GM21786 (cell line): ENCODE results near the gene STAT1.

ENCODE experiments used
- ATAC-seq: cut with Tn5 transposase; IDR thresholded peaks from one replicate; pipeline ENCODE4 v1.9.1; 2021; ENCODE audit not compliant: unreplicated experiment

Gene STAT1

DNA sequence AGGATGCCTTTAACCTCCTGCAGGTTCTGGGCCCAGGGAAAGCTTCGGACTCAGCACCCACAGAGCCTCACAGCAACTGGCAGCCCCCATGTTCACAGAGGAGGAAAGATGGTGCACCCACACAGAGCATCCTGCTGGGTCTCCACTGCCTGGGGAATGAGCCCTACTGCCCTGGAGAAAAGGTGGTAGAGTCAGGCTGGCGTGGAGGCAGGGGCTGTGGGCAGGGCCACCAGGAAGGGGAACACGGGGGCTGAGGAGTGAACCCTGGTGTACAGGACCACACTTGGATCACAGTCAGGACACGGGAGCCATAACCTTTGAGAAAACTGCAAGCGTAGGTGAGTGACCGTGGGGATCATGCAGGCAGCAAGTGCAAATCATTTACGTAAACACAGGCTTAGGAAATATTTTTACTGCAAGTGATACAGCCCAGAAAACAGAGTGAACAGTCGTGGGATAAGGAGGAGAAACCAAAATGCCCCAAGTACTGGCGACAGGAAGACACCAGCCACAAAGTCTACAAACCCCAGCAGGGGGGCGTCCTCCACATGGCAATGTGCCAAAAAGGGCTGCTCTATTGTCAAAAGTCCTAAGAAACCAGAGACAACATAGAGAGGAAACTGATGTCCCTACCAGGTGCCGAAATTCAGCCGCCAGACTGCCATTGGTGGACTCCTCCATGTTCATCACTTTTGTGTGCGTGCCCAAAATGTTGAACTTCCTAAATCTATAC, 27.6 kb downstream of the STAT1 start:
- no peak for ATAC-seq

DNA sequence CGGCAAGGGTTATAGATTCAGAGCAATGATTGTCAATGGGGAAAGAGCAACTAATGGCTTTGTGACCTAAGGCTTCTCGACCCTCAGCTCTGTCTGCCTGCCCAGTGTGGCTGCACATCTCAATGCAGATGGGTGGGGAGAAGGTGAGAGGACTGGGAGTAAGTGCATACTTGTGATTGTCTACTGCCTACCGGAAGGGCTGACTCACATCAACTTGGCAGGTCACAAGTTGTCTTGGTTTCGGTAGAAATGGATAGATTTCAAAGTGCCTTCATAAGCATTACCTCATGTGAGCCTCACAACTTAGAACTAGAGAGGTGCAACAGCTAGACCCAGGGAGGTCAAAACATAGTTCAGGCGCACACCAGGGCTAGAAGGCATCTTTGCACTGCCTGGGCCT, 29.4 kb downstream of the STAT1 start:
- no peak for ATAC-seq

DNA sequence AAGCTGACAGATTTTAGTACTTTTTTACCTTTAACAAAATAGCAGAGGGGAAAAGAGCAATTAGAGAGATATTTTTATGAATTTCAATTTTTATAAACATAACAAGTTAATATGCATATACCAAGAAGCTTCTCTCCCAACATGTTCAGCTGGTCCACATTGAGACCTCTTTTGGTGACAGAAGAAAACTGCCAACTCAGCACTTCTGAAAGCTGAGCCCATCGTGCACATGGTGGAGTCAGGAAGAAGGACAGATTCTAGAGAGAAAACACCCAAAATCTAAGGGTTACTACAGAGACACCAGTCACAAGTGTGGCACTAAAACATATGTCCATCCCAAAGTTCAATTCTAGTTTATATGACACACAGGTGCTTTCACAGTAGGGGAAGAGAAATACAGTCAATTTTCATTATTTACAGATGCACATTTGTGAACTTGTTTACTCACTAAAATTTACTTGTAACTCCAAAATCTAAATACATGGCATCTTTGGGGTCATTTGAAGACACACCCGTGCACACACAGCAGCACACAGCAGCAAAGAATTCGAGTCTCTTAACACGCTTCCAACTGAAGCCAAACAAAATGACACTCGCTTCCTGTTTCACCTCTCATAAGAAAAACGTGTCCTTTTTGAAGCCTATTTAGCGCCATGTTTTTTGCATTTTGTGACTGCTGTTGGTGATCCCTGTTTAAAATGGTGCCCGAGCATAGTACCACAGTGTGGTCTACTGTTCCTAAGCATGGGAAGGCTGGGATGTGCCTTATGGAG, 31.5 kb downstream of the STAT1 start:
- no peak for ATAC-seq

DNA sequence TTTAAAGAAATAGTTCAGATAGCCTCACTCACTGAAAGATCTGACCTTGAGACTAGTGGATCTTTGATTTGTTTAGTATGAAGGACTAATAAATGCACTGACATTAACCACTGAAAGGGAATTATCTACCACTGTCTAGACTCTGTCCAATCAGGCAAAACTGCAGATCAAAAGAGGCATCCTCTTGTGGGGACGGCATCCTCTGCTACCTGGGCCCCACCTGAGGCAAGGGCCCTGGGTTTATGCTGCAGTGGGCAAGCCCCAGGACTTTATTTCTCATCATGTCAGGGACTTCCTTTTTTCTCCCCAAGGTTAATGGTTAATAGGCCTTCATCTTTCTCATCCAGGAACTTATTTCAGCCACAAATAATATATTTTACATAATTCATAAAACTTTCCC, 32.2 kb downstream of the STAT1 start:
- no peak for ATAC-seq

DNA sequence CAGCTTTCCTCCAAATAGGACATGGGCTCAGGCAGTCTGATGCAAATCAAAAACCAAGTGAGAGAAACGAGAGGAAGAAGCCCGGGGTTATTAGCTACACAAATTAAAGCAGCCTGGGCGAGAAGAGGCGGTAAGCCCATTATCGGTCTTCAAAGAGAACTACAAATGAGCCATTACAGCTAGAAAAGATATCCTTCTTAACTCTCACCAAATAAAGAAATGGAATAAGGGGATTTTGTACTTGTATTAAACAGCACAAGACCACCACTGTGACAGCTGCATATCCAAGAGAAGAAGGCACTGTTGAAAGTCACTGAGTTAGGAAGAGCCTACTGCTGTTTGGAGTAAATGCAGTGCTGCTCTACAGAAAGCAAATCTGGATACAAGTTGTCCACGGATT, 32.6 kb downstream of the STAT1 start:
- no peak for ATAC-seq

DNA sequence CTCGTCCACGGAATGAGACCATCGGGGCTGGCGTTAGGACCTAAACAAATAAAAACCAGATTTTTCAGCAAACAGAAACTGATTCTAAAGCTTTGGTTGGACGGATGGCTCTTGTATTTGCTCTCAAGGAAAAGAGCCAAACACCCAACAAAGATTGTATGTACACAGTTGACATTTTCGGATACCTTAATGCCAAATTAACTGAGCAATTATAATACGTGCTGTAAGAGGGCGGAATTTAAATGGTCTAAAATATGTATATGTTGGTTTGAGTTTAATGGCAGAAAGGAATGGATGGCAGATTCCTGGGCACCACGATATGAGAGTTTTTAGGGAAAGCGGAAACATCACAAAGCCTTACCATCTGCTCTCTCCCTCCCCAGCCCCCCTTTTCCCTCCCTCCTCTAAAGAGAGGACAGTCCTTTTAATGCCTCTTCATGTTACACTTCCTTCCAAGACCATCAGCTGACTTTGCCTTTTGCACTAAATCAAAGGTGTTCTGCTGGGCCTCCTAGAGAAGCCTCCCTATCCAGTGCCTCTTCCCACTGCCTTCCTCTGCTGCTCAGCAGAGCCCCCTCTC, 33.3 kb downstream of the STAT1 start:
- no peak for ATAC-seq

DNA sequence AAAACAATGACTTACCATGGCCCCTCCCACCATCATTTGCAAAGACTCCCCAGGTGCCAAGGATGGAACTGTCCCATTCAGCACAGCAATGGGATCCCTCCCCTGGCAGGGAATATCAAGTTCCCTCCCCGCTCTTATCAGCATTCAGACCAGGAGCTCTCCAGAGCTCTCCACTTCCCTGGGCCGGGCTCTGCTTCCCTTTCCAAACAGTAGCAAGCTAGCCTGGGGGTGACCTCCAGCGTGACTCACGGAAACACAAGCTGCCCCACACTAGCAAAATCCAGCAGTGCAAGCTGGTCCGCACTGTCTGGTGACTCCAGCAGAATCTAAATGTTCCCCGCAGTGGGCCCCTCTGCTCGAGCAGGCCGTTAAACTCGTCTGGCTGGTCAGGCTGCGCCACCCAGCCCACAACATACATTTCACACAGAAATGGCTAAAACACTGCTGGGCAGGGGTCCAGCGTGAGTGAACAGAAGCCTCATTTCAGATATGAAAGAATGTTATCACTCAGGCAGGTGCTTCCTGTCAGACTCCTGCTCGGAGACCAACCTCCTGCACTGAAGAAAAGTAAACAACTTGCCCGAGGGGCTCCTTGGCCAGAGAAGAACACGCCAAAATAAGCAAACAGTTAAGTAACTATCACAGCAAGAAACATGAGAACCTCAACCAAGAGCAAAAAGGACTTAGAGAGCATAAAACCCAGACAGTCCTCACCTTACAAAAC, 33.9 kb downstream of the STAT1 start:
- ATAC-seq = no peak

DNA sequence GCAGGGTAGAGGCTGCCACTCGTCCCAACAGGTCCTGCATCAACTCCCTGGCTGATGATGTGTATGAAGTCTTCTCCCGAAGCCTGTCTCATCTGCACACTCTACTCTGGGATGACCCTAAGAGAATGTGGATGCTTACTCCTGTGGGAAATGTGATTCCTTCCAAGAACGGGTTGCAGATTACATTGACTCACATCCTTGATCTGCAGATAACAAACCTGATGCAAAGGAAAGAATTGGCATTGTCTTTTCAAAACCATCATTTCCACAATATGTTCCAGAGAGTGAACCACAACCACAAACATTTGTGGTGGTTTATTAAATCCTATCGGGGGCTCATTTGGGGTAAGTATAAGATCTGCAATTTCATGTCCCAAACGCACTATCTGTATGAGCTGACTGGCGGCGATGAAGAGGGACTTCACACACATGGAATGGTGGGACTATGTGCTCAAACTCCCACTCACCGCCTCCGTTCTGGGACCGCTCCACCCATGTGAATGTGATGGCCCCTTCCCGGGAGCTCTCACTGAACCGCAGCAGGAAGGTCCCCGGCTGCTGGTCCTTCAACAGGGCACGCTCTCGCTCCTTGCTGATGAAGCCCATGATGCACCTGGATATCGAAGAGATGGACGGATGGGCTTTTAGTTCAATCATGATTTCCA, 35.5 kb downstream of the STAT1 start:
- ATAC-seq = no peak

DNA sequence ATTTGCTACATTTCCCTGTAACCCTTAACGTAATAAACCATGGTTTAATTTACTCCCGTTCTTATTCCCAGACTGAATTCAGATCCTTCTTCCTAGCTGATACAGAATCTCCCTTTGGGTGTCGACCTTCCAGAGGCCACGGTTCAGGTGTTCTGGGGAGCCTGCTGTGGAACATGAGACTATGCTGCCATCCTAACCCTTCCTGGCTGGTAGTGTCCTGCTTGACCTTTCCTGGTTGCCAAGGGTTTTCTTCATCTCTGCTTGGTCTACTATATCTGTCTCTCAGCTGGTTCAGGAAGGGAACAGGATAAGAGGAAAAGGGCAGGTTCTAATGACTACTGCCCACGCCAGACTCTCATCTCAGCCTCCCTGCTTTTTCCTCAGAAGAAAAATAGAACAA, 36.5 kb downstream of the STAT1 start:
- no peak for ATAC-seq

DNA sequence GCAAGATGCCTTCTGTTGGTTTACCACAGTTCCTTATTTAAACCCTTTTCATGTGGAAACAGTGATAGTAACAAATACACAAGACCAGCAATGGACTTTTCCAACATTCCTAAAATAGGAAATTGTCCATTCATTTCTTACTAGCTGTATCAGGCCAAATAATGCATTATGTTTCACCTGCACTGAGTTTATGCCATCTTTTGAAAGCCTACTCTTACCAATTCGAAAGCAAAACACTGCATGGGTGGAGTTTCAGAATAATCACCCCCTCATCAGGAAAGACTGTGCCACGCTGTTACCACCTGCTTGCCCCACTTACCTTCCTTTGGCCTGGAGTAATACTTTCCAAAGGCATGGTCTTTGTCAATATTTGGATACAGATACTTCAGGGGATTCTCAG, 37.5 kb downstream of the STAT1 start:
- no peak for ATAC-seq

DNA sequence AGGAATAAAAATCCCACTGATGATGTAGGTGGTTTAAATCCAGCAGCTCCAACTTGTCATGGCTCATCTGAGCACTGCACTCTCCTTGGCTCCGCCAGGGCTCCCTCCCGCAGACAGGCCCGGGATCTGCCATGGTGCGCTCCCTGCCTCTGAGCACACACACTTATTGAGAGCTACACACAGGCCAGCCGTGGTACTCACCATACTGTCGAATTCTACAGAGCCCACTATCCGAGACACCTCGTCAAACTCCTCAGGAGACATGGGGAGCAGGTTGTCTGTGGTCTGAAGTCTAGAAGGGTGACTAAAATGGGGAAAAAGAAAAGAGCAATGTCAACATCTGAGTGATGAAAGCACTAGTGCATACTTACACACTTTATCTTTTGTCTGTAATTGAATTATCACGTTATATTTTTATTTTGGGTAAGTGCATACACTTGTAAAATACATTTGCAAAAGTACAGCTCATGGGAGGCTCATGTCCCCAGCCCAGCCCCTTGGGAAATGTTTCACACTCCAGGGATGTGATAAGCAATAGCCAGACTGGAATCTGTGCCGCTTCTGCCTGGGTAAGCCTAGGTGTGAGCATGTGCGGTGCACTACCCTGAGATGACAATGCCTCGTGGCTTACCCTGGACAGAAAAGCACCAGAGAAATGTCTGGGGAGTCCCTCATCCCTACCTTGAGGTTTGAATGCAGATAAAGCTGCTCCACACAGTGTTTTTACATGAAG, 39.2 kb downstream of the STAT1 start:
- no peak for ATAC-seq

DNA sequence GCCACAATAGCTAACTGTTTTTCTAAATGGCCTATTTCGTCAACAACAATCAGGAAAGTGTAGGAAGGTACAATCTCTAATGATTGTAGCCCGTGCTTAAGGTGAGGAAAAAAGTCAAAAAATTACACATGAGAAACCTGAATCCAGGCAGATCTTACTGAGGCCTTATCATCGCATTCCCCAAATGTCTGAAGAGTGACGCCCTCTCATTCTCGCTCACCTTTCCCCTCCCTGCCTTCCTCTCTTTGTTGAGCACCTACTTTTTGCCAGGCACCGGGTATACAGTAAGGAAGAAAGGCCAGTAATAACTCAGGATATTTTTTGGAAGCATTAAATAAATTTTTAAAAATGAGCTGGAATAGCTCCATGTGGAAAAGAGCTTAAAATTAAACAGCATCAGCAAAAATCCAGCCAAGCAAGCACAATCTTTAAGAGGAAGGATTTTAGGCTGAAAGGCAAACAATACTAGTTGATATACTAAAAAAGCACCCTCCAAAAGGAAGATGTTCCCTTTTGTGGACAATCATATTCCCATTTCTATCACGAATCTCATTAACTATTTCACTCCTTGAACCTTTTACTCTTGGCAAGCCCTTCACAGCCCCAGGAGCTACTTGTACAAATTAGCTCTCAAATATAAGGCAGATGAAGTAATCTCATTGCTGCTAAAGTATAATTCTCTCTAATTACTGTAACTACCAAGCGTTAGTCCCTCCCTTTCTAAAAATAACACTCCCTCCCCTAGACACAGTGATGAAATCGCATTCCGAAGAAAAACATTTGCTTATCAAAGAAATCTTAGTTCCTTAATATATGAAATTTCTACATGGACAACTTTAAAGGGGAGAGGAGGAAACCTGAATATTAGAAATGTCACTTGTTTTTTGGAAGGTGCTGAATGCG, 40.0 kb downstream of the STAT1 start:
- no peak for ATAC-seq

DNA sequence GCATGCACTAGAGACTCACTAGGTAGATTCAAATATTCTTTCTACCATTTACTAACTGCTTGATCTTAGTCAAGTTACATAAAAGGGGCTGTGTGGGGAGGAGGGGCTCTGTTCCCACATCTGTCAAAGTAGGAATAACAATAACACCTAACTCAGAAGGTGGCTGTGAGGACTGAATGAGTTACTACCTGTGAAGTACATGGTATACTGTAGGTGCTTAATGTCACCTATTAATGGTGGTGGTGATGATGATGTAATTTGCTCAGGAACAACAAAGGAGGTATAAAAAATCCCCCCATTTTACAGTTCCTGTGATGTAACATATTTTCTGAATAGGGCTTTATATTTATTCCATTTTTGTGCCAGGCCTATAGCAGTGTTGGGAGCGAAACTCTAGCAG, 40.7 kb downstream of the STAT1 start:
- no peak for ATAC-seq

DNA sequence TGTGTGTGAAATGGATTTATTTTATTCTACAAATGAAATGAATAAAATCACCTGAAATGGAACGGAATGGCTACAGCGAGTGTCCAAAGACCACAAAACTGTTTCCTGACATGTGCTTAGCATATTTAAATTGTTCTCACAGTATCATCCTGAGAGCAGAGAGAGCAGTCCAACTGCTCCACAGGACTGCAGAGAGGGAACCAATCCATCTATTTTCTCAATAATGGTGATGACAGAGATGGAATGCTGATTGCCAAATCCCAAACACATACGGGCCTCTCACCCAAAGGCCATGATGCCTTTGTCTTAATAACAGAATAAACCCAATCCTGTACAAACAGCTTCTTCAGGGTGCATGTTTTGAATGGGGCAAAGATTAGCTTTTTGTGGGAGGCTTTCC, 41.1 kb downstream of the STAT1 start:
- ATAC-seq = no peak

DNA sequence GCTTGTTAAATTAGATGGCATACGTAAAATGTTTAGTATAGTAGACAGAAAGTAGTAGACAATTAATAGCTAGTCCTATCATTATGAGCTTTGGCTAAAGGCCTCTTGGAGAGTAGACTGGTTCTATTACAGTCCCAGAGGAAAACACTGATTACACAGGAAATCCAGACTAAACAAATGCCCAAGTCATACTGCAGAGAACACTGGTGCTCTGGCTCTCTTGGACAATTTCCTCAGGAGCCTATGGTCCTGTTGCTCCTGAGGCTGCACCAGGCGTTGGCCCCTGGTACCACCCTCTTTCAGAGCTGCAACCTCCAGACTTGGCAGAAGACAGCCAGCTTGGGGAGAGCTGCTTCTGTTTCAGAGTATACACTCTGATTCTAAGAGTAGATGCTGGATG, 41.8 kb downstream of the STAT1 start:
- ATAC-seq = no peak

DNA sequence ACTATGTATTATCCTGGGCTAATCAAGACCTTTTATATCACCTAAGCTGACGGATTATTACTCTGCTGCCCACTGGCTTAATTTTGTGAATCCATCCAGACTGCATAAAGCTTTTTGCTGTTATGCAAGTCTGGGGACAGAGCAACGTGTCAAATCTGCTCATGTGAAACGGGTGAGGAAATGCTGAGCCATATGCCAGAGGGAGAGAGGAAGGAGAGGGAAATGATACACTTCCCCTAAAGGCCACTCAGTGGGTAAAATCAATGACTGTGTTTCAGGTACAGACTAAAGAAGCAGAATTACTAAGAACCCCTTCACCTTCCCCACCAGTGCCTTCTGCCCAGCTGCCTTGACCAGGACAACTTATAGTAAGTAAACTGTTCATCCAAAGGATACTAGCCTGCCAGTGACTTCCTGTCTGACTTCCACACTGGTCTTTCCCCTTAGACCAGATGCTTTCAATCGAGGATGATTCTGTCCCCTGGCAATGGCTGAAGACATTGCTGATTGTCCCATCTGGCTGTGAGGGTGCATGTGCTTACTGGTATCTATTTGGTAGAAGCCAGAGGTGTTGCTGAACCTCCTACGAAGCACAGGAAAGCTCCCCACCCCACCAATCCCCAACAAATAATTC, 43.0 kb downstream of the STAT1 start:
- ATAC-seq = no peak

DNA sequence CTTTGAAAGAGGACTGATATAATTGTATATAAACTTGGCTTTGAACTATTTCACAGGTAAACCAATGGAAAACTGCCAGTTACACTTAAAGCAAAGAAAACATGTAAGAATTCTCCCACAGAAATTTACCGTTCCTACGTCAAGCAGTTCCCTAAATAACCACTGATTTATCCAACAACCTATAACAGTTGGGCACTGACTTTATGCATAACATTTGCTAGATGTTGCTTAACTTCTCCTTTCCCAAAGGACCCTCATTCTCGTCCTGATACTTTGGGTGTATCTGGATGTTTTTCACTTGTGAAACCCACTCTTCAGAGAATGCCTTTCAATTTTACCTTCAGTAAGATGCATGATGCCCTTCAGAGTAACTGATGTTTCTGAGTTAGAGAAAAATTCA, 43.8 kb downstream of the STAT1 start:
- no peak for ATAC-seq

DNA sequence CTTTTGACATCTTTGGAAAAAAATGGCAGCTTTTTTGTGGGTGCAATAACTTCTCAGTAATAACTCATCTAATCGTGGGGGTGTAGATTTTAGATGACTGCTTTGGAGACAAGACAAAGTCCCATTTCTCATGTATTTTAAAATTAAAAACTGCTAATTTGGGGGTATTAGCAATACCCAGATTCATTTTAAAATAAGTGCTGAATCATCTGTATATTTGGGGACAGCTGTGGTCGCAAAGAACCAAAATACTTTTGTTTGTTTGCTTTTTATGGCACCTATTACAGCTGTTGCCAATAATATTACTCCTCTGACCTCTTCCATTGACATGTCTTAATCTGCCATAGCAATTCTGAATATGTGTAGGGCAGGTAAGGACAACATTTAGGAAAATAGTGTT, 45.4 kb downstream of the STAT1 start:
- no peak for ATAC-seq
